Measurements from ENCODE around the gene CFAP70.
"Not testable (repeated sequence)": the region's sequence is repeated elsewhere in the genome, so short reads cannot be mapped to it uniquely, and the experiment has no call there.

CFAP70 gene

GRCh38 chr10:73339436-73339835, 19.2 kb downstream of the CFAP70 start:
- no peak for DNase-seq (ENCODE audit: low read depth)

GRCh38 chr10:73338801-73339368, 19.8 kb downstream of the CFAP70 start:
- DNase-seq (ENCODE audit: low read depth) = no peak

- no peak for DNase-seq (ENCODE audit: low read depth)
Measured at GRCh38 chr10:73333202-73333601, 25.5 kb downstream of the CFAP70 start.

DNA sequence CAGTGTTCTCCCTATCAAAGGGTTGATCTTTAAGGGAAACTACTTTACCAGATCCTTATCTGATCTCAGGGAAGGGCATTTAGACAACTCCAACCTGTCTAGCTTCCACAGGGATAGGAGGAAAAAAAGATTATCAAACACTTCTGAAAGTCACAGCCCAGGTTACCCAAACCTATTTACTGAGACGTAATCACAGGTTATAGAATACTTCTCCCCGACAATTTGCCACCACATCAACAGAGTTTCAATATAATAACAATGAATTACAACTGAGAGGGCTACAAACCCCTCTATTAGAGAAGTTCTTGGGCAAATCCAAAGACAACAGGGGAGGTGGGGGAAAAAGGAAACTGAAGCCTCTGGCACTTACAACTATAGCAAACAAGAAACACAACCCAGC, 26.3 kb downstream of the CFAP70 start:
- no peak for DNase-seq (ENCODE audit: low read depth)

GRCh38 chr10:73328523-73328922, 30.1 kb downstream of the CFAP70 start:
- DNase-seq (ENCODE audit: low read depth) = not testable (repeated sequence)

DNA sequence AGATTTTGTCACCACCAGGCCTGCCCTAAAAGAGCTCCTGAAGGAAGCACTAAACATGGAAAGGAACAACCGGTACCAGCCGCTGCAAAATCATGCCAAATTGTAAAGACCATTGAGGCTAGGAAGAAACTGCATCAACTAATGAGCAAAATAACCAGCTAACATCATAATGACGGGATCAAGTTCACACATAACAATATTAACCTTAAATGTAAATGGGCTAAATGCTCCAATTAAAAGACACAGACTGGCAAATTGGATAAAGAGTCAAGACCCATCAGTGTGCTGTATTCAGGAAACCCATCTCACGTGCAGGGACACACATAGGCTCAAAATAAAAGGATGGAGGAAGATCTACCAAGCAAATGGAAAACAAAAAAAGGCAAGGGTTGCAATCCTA, 33.4 kb downstream of the CFAP70 start:
- DNase-seq (ENCODE audit: low read depth) = not testable (repeated sequence)

DNA sequence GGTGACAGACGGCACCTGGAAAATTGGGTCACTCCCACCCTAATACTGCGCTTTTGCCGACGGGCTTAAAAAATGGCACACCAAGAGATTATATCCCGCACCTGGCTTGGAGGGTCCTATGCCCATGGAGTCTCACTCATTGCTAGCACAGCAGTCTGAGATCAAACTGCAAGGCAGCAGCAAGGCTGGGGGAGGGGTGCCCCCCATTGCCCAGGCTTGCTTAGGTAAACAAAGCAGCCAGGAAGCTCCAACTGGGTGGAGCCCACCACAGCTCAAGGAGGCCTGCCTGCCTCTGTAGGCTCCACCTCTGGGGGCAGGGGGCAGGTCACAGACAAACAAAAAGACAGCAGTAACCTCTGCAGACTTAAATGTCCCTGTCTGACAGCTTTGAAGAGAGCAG, 35.1 kb downstream of the CFAP70 start:
- not testable (repeated sequence) for DNase-seq (ENCODE audit: low read depth)

- no peak for DNase-seq (ENCODE audit: low read depth)
Measured at GRCh38 chr10:73310475-73310874, 48.2 kb downstream of the CFAP70 start.

DNA sequence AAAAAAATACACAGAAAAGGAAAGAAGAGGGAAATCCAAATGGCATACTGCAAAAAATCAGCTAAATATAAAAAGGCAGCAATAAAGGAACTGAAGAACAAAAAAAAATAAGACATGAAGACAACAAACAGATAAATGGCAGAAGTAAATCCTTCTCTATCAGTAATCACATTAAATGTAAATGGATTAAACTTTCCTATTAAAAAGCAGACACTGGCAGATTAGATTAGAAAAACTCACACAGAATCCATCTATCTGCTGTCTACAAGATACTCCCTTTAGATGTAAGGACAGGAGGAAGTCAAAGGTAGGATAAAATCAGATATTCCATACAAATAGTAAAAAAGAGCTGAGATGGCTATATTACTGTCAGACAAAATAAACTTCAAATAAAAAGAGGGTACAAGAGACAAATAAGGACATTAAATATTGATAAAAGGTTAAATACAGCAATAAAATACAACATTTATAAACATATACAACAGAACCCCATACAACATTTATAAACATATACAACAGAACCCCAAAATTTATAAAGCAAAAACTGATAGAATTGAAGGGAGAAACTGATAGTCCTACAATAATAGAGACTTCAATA, 51.4 kb downstream of the CFAP70 start:
- DNase-seq (ENCODE audit: low read depth) = no peak

DNA sequence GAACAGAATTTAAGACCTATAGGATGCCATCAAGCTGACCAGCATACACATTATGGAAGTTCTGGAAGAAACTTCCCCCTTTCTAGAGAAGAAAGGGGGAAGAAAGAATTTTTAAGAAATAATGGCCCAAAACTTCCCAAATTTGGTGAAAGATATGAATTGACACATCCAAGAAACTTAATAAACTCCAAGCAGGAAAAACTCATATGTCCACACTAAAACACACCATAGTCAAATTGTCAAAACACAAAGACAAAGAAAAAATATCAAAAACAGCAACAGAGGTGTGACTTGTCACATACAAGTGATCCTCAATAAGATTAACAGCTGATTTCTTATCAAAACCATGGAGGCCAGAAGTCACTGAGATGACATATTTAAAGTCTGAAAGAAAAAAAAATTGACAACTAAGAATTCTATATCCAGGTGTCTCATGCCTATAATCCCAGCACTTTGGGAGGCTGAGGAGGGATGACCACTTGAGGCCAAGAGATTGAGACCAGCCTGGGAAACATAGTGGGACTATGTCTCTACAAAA, 52.4 kb downstream of the CFAP70 start:
- DNase-seq (ENCODE audit: low read depth) = no peak

DNA sequence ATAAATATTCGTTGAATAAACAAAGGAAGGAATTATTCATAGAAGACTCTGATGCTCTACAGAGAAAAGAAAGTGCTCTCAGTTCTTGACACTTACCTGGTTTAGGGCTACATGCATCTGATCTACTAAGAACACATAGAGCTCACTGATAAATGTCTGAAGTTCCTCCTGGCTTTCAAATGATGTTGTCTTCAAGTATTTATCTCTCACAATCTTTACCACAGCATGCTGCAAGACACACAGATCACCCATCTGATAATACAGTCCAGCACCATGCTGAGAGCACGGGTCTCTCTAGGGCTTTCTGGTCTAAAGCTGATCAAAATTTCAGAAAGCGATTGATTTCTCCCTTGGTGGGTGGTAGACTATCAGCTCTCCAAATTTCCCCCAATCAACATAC, 61.7 kb downstream of the CFAP70 start:
- DNase-seq (ENCODE audit: low read depth) = no peak

DNA sequence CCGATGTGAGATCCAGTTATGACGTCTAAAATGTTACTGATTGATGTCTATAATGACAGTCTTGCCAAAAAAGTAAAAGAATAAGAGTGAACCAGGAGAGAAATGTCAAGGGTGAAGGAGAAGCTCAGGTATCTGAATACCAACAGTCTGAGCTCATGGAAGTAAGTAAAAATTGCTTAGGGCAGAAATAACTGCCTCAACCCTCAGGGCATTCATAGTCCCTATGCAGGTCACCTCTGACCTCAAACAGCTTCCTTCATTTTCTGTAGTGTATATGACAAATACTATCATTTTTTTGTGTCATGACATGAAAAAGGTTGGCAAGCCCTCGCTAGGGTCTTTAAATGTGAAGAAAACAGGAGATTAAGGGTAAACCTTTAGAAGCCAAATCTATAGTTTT, 65.2 kb downstream of the CFAP70 start:
- DNase-seq (ENCODE audit: low read depth) = no peak

GRCh38 chr10:73289958-73290357, 68.7 kb downstream of the CFAP70 start:
- DNase-seq (ENCODE audit: low read depth) = no peak

- DNase-seq (ENCODE audit: low read depth) = no peak
Measured at GRCh38 chr10:73287441-73287840, 71.2 kb downstream of the CFAP70 start.

DNA sequence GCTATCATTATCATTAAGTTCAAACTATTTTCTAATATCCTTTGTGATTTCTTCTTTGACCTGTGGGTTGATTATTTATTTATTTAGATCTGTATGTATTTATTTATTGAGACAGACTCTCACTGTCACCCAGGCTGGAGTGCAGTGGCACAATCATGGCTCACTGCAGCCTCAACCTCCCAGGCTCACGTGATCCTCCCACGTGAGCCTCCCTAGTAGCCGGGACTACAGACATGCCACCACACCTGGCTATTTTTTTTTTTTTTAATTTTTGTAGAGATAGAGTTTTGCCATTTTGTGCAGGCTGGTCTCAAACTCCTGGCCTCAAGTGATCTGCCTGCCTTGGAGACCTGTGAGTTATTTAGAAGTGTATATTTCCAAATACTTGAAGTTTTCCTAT, 77.6 kb downstream of the CFAP70 start:
- DNase-seq (ENCODE audit: low read depth) = no peak

DNA sequence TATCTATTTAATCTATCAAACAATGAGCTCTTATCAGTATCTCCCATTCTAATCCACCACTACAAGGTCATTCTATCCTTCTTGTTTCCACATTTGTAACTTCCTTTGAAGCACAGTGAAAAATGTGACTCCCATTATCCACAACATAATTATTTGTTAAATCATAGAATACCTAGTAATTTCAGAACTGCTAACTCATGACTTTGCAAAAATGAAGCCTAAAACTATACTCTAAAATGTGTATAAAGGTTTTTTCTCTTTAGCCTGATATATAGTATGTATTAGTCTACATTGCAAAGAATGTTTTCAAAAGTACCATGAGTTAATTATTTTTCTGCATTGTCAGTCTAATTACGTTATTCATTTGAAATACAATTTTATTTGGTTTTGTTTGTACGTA, 94.2 kb downstream of the CFAP70 start:
- no peak for DNase-seq (ENCODE audit: low read depth)

GRCh38 chr10:73263693-73264347, 94.8 kb downstream of the CFAP70 start:
- no peak for DNase-seq (ENCODE audit: low read depth)

GRCh38 chr10:73262880-73263555, 95.6 kb downstream of the CFAP70 start:
- no peak for DNase-seq (ENCODE audit: low read depth)

- no peak for DNase-seq (ENCODE audit: low read depth)
Measured at GRCh38 chr10:73262105-73262730, 96.4 kb downstream of the CFAP70 start.

DNA sequence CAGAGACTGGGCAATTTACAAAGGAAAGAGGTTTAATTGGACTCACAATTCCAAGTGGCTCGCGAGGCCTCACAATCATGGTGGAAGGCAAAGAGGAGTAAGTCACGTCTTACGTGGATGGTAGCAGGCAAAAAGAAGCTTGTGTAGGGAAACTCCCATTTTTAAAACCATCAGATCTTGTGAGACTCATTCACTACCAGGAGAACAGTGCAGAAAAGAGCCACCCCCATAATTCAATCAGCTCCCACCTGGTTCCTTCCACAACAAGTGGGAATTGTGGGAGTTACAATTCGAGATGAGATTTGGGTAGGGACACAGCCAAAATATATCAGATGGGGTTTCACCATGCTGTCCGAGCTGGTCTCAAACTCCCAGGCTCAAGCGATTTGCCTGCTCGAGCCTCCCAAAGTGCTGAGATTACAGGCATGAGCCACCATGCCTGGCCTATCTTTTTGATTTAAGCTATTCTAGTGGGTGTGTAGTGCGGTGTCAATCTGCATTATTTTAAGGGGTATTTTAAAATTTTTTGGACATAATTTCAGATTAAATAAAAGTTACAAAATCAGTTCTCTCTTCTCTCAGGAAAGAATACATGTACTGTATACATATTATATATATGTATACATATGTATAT, 97.2 kb downstream of the CFAP70 start:
- no peak for DNase-seq (ENCODE audit: low read depth)

DNA sequence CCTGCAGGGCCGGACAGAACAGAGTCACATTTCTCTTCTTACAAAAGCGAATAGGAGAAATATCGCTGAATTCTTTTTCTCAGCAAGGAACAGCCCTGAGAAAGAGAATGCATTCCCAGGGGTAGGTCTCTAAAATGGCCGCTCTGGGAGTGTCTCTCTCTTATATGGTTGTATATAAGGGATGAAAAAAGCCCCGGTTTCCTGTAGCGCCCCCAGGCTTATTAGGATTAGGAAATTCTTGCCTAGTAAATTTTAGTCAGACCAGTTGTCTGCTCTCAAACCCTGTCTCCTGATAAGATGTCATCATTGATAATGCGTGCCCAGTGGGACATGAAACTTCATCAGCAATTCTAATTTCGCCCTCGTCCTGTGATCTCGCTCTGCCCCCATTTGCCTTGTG, 100.1 kb downstream of the CFAP70 start:
- not testable (repeated sequence) for DNase-seq (ENCODE audit: low read depth)

GRCh38 chr10:73253225-73253555, 105.5 kb downstream of the CFAP70 start:
- no peak for DNase-seq (ENCODE audit: low read depth)

All from stimulated activated CD8-positive, alpha-beta memory T cell treated with anti-CD3 and anti-CD28 coated beads, Interleukin-12 subunit alpha, Interleukin-12 subunit beta, amount 100 ng/mL, for 1 hour (primary cell).